HFFc6 (cell line): Measurements from ENCODE around the gene GUCY2F. TPM values are rescaled to one million over a fixed set of nuclear protein-coding genes. Genes with fewer than 3 reads are reported as not detected.

Source experiments
- DNase-seq: peaks from one replicate; pipeline ENCODE4 v3.0.0-alpha.2; 2018
- H3K27ac Mint-ChIP-seq: 2 replicates; pipeline ENCODE4 v1.8.0; 2020; ENCODE audit warnings: mild to moderate bottlenecking, mixed read lengths
- H3K27me3 Mint-ChIP-seq: 2 replicates; pipeline ENCODE4 v1.8.0; 2021; ENCODE audit warnings: mild to moderate bottlenecking, moderate library complexity, mixed read lengths; ENCODE audit not compliant: insufficient read depth
- H3K36me3 Mint-ChIP-seq: 2 replicates; pipeline ENCODE4 v1.8.0; 2021; ENCODE audit warnings: low read depth, mixed read lengths
- H3K4me1 Mint-ChIP-seq: 2 replicates; pipeline ENCODE4 v1.8.0; 2020; ENCODE audit warnings: low read depth, mixed read lengths
- H3K4me3 Mint-ChIP-seq: 2 replicates; pipeline ENCODE4 v1.8.0; 2020; ENCODE audit warnings: mild to moderate bottlenecking, moderate library complexity, mixed read lengths
- H3K9me3 Mint-ChIP-seq: 2 replicates; pipeline ENCODE4 v1.8.0; 2020; ENCODE audit warnings: mild to moderate bottlenecking, mixed read lengths
- CTCF ChIP-seq: fragments of 200-600 bp; sonication (generic); IDR thresholded peaks from 2 replicates; pipeline ENCODE4 v1.5.0; 2021; ENCODE audit warnings: antibody characterized with exemption, mild to moderate bottlenecking
- total RNA-seq, 6 experiments: library from RNA; stranded (reverse); fragmentation: NEBNext Ultra II Directional; extraction: Animal tissue kit (Norgen Biotek cat#: 25700); gene quantifications; 2 replicates in 1 of 6; 3 replicates in 5 of 6; pipeline ENCODE4 v1.2.3, GENCODE V29; 2021

GUCY2F gene
- total RNA-seq, 6 experiments from 2014 or later: not detected

- Mint-ChIP-seq H3K9me3 (no peaks in the 10 kb centered on the region; the same call in 1 of the 2 replicates), H3K27me3 (no peaks in the 10 kb centered on the region), H3K4me3 (no peak overlapping the region), H3K4me1 (no peaks in the 10 kb centered on the region), H3K27ac (no peak overlapping the region), H3K36me3 (no peaks in the 10 kb centered on the region)
- no peak for TF ChIP-seq CTCF
- DNase-seq: no peak
Observed at GRCh38 chrX:109352066-109352588, 129.8 kb downstream of the GUCY2F start.

GRCh38 chrX:109351557-109351956 lies 130.3 kb downstream of the GUCY2F start:
- no peak for DNase-seq
- no peaks in the 10 kb centered on the region for H3K4me1 Mint-ChIP-seq
- H3K27ac Mint-ChIP-seq: no peak overlapping the region
- no peaks in the 10 kb centered on the region for H3K36me3 Mint-ChIP-seq
- H3K9me3 Mint-ChIP-seq: no peaks in the 10 kb centered on the region; the same call in 1 of the 2 replicates
- H3K27me3 Mint-ChIP-seq: no peaks in the 10 kb centered on the region; the same call in 1 of the 2 replicates
- H3K4me3 Mint-ChIP-seq: no peak overlapping the region
- TF ChIP-seq CTCF: no peak

- no peaks in the 10 kb centered on the region; the same call in 1 of the 2 replicates for H3K9me3 Mint-ChIP-seq
- no peaks in the 10 kb centered on the region for H3K36me3 Mint-ChIP-seq
- no peak overlapping the region for H3K27ac Mint-ChIP-seq
- H3K27me3 Mint-ChIP-seq: no peaks in the 10 kb centered on the region; the same call in 1 of the 2 replicates
- no peak overlapping the region for H3K4me3 Mint-ChIP-seq
- no peaks in the 10 kb centered on the region for H3K4me1 Mint-ChIP-seq
- DNase-seq: no peak
- TF ChIP-seq CTCF: no peak
Observed at GRCh38 chrX:109350551-109350950, 131.3 kb downstream of the GUCY2F start.

GRCh38 chrX:109350051-109350450 lies 131.8 kb downstream of the GUCY2F start:
- Mint-ChIP-seq H3K27ac (no peak overlapping the region), H3K27me3 (no peaks in the 10 kb centered on the region; the same call in 1 of the 2 replicates), H3K36me3 (no peaks in the 10 kb centered on the region), H3K9me3 (no peaks in the 10 kb centered on the region), H3K4me3 (no peak overlapping the region), H3K4me1 (no peaks in the 10 kb centered on the region)
- no peak for DNase-seq
- no peak for TF ChIP-seq CTCF

GRCh38 chrX:109347632-109348031 lies 134.3 kb downstream of the GUCY2F start:
- H3K36me3 Mint-ChIP-seq: no peaks in the 10 kb centered on the region
- H3K27me3 Mint-ChIP-seq: no peaks in the 10 kb centered on the region; the same call in 1 of the 2 replicates
- no peaks in the 10 kb centered on the region for H3K4me1 Mint-ChIP-seq
- TF ChIP-seq CTCF: no peak
- H3K9me3 Mint-ChIP-seq: no peaks in the 10 kb centered on the region
- no peak overlapping the region for H3K27ac Mint-ChIP-seq
- no peak for DNase-seq
- no peak overlapping the region for H3K4me3 Mint-ChIP-seq
